Measurements from ENCODE around the gene DLGAP1. TPM values are rescaled to one million over a fixed set of nuclear protein-coding genes. Genes with fewer than 3 reads are reported as not detected.

The DLGAP1 gene
- total RNA-seq, 1 donor from 2014 or later, result not detected

DNA sequence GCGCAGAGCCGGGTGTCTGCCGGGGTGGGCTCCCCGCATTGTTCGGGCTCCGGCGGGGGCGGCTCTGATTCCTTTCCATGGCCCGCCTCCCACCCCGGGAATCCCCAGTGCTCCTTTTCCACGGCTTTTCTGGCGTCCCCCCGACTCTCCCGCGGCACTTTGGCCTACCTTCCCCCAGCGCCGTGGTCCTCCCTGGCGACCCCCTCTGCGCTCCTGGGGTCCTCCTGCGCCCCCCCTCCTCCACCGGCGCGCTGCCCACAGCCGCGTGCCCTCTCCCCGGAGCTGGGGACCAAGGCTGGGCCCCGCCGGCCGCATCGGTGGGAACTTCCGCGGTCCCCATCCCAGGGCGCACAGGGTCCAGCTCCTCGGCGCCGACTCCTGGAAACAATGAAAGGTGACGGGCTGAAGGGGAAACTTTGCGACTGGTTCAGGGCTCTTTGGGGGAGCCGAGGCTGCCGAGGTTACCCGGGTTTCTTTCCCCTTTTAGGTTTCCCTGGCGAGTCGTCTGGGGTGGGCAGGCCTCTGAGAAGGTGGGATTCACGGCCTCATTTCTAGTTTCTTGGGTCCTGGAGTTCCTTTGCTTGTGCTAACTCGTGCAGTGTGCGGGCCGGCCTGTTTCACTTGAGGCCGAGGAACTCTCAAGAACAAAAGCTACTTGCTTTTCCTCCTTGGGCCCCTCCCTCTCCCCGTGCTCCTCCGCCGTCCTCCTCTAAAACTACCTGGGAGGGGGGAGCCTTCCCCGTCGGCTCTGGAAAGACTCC is 1002.9 kb downstream of the DLGAP1 start:
- ATAC-seq, result no peak

DNA sequence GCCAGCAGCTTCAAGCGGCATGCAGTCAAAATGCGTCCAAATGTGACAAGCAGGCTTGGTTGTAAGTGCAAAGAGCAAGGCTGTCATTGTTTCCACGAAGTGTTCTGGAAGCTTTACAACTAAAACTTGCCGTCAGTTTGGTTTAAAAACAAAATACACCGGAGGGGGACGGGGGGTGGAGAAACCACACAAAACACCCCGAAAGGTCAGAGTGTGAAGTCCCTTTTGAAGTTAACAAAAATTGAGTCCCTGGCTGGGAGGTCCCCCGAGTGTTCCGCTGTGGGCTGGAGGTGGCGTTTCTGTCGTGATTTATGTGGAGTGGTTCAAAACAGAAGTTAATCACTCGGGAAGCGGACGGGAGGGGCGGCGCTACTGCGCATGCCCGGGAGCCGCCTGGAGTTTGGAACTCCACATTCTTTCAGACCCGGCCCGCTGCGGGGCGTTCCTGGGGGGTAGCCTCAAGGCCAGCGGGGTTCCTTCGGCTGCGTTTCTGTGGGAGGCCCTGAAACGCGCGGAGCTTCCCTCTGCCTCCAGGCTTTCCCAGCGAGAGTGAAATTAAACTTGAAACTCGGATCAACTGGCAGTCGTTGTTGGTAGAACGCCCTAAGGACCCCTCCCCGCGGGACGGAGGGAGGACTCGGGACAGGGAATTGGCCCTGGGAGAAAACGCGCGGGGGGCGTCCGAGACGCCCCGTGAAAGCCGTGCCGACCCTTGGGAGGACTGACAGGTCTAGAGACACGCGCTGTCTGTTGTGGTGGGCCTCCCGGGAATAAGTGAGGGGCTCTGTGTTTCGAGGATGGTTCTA is 1003.7 kb downstream of the DLGAP1 start:
- DNase-seq (ENCODE audit: missing footprints) (peak; percentile 97), ATAC-seq (peak; percentile 53)
- intact Hi-C loops (cut with DNase I), result loop anchor here (2.0 to 5.0 kb wide), 2 partner anchors 171 to 216 kb away; no protein-coding TSS in a partner anchor

More for the DNA sequence above, 1002.9 kb downstream of the DLGAP1 start:
- DNase-seq (ENCODE audit: missing footprints), result peak; percentile 78
- intact Hi-C loops (cut with DNase I), result loop anchor here (2.0 to 5.0 kb wide), 2 partner anchors 171 to 215 kb away; no protein-coding TSS in a partner anchor

DNA sequence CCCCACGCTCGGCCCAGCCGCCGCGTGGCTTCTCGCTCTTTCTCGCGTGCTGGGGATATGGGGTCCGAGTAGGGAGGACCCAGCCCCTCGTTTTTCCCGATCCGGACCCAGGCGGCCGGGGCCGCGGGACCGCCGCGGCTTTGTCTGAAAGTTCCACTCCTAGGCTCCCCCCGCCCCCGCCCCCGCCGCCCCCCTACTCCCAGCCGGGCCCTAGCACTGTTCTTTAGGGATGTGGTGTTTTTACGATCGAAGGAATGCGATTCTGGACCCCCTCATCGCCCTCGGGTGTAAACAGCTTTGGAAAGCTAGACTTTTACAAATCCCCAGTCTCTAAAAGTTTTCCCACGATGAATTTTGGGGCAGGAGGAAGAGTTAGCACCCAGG is 1004.3 kb downstream of the DLGAP1 start:
- ATAC-seq, result no peak

DNA sequence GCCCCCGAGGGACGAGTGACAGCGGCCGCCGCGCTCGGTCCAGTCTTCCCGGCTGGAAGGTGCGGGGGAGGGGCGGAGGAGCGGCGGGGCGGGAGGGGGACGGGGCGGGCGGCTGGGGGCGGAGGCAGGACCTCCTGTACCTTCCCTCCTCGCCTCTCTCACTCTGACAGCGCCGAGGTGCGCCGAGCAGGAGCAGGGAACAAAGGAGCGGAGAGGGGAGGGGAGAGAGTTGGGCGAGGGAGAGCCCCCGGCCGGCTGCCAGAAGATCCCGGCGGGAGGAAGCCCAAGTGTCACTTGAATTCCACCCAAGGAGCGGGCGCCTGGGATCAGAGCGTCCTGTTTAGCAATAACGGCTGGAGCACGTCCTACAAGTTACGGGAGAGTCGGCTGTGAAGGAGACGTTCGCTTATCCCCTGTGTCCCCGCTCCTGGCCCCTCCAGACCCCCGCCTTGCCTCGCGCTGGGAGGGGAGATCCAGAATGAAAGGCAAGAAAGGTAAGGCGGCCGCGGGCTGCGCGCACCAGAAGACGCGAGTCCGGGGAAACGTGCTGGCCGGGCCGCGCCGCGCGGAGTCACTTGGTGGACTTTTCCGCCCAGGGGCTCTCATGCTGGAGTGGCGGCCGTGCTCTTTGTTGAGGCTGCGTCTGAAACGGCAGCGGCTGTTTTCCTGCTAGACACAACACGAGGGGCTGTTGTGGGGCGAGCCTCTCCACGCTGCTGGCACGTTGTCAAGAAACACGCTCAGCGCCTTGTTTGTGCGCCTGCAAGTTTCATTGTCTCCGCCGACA is 1004.9 kb downstream of the DLGAP1 start, which contains the start of gene TGIF1:
Gene TGIF1 (plus strand): TSS at position 161 of the 787 bp plus-strand sequence. CDS start 318 bp downstream, at position 479.
- intact Hi-C loops (cut with DNase I), result loop anchor here (1.0 to 5.0 kb wide), 3 partner anchors 169 to 217 kb away; partner anchors contain the start of gene MYL12A
- DNase-seq (ENCODE audit: missing footprints), result peak; percentile 90
- peak; percentile 49 for ATAC-seq

More for the DNA sequence above, 1004.3 kb downstream of the DLGAP1 start:
- intact Hi-C loops (cut with DNase I), result loop anchor here (1.0 to 5.0 kb wide), 3 partner anchors 170 to 217 kb away; partner anchors contain the start of gene MYL12A
- DNase-seq (ENCODE audit: missing footprints), result no peak

DNA sequence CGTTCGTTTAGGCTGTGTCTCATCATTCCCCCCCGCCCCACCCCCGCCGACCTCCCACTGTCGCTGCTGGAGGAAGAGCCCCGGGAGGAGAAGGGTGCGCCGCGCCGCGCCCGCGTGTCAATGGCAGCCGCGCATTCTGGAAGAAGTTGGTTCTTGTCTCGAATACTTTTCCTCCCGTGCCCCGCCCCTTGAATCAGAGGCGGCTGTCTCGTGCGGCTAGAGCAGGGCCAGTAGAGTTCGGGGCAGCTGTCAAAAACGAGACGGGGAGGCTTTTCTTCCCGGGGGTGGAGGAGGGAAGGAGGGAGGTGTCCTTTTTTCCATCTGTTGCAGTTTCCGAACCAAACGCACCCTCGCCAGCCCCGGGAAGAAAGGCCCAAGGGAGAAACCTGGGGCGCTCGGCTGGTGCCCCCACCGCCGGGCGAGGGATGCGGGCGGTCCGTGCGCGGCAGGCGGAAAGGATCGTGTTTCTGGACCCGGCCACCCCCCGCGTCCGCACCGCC is 1005.5 kb downstream of the DLGAP1 start:
- DNase-seq (ENCODE audit: missing footprints) (no peak), ATAC-seq (no peak)
- intact Hi-C loops (cut with DNase I), result loop anchor here (1.0 to 10.0 kb wide), 5 partner anchors 145 to 1845 kb away; partner anchors contain the start of genes MYL12A and ZBTB14

DNA sequence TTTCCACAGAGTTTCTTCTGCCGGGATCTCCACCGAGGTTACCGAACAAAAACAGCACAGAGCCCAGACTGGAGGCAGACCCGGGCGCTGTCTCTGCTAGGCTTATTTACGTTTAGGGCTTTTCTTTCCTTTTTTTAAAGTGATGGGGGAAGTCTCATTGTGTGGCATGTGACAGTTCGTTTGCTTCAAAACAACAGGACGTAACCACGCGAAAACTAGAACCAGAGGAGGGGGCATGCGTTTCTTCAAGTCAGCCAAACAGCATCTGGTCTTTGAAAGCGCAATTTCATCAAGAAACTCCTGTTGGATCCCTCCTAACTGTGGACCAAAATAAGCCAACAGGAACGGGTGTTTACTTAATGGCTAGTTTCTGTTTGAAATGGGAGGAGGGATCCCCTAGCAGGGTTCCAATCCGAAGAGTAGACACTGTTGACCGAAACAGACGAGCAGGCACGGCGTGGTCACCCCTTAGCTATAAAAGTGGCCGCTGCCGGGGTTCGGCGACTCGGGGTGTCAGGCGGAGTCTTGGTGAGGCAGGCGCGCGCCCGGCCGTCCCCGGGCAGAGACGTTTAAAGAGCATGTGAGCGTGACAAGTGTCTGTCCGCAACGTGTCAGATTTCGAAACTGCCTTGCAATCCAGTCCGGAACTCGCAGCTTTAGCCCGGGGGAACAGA is 1006.1 kb downstream of the DLGAP1 start:
- peak; percentile 94 for DNase-seq (ENCODE audit: missing footprints)
- intact Hi-C loops (cut with DNase I), result loop anchor here (2.0 to 10.0 kb wide), 2 partner anchors 146 to 1846 kb away; partner anchors contain the start of gene ZBTB14
- ATAC-seq, result peak; percentile 40

DNA sequence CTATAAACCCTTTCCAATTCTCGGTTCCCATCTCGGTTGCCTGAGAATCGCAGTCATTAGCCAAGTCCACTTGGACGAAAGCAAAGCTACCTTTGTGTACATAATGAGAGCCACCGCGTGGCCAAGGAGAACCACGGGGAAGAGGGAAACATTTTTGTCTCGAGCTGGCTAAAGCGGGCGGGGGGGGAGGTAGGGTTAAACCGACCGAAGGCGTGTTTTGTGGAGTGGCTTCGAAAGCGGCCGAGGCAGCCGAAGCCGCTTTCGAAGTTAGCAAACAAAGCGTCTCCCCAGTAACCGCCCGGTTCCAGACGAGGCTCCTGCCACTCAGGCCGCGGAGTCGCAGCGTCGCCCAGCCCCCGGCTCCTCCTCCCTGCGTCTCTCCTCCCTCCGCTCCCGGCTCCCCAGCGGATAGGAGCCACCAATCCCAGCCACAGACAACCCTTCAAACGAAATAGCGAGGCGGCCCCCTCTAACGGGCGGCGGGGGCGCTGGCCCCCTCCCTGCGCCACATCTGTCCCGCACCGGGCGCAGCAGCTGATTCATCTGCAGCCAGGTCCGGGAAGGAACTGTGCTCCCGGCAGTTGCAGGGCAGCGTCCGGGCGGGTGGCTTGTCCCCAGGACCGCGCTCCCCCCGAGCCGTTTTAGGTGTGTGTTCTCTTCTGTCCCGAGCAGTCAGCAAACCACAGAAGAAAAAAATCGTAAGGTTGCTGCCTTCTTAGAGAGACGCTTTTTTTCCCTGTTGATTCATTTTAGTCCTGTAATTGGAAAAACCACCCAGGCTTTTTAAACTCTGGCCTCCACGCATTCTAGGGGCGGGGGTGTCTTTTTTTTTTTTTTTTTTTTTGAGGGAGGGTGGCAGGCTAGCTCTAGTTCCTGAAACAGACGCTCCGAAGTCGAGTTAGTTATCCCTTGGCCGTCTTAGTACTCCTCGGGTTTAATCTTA is 1006.9 kb downstream of the DLGAP1 start:
- ATAC-seq (peak; percentile 86), DNase-seq (ENCODE audit: missing footprints) (peak; percentile 96)
- intact Hi-C loops (cut with DNase I), result loop anchor here (2.0 to 10.0 kb wide), 2 partner anchors 147 to 1847 kb away; partner anchors contain the start of gene ZBTB14

DNA sequence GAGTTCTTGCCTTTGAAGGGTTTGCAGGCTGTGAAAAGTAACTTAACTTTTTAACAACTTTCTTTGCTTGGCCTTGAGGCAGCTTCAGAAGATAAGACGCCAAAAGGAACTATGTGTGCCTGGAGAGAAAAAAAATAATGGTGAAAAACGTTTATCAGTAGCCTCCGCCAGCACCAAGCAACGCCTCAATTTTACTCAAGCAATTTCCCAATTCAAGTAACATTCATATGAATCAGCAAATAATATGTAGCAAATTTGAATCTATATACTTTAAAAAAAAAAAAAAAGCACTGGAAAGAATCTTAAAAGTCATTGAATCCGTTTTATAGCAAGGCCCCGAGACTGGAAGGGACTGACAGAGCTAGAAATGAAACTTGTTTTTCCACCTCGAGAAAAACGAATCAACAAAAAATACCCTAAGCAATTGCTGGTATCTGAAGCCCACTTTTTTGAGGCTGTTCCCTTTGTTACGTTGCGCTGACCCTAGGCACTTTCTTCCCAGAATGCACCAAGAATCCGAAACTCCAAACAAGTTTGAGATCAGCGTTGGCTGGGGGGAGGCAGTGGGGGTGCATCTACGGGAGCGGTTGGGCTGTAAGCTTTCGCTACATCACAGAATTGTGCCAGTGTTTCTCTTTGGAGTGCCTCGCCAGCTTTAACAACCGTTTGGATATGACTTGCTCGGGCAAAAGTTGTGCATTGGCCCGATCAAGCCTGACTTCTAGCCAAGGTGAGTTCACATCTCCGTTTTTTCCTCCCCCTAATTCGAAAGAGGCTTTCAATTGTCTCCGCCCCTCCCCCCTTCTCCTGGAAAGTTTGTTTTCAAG is 1007.8 kb downstream of the DLGAP1 start:
- ATAC-seq (no peak), DNase-seq (ENCODE audit: missing footprints) (peak; percentile 69)
- intact Hi-C loops (cut with DNase I), result loop anchor here (10.0 kb wide), 1 partner anchor 1848 kb away; the partner anchor contains the start of gene ZBTB14

Small RNA genes lying within 50 kb of the gene (microRNA-seq; reads per million reads assigned to microRNA genes)
- not detected for gene MIR6718
